Measurements from ENCODE around the gene SEMA3C. TPM values are rescaled to one million over a fixed set of nuclear protein-coding genes. Genes with fewer than 3 reads are reported as not detected.
"Not testable (repeated sequence)": the region's sequence is repeated elsewhere in the genome, so short reads cannot be mapped to it uniquely, and the experiment has no call there.

SEMA3C gene
- polyA plus RNA-seq, 3 donors, result 29.2 to 34.7 (median 31.8) TPM

DNA sequence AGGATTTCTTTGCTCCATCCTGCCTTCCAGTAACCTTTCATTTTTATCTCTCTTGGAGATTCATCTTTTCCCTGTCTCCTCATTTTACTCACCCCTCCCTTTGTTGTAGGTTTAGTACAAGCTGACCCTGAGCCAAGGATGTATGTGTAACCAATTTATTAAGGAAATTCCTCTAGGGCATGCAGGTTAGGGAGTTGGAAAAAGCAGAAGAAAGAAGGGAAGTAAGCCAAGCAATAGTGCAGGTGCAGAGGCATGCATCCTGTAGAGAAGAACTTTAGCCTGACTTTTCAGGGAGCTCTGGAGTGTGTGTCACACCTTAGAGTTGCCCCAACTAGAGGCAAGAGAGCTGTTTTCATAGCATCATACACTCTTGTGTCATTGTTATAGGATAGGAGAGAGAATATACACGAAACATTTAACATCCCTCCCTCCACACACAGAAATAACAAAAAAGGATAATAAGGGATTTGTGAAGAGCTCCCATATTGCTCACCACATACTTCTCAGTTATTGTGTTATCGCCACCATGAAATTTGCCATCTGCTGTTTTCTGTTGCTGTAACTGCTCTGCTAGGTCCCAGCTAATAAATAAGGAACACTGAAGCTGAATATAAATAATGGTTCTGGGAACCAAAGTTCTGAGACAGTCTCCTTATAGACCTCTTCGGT is 21.8 kb upstream of the SEMA3C start:
- no peak for DNase-seq (ENCODE audit: extremely low read depth in 1 of 11, low read depth in 9 of 11, low spot score in 4 of 11)

DNA sequence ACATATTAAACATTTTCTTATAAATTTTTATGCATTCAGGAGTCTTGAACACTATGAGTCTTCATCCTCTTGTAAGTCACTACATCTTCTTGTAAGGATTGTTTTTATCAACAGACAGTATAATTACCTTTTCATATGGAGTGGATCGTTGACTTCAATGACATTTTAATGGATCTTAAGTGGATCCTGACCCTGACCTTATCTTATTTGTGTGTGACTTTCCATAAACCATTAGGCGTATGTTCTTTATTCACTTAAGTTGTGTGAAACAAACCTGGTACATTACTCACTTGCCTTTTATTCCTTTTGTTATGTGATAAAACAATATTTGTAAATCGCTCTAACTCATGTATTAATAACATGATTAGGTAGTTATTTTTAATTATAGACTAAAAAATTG is 18.5 kb upstream of the SEMA3C start:
- no peak for DNase-seq (ENCODE audit: extremely low read depth in 1 of 11, low read depth in 9 of 11, low spot score in 4 of 11)

DNA sequence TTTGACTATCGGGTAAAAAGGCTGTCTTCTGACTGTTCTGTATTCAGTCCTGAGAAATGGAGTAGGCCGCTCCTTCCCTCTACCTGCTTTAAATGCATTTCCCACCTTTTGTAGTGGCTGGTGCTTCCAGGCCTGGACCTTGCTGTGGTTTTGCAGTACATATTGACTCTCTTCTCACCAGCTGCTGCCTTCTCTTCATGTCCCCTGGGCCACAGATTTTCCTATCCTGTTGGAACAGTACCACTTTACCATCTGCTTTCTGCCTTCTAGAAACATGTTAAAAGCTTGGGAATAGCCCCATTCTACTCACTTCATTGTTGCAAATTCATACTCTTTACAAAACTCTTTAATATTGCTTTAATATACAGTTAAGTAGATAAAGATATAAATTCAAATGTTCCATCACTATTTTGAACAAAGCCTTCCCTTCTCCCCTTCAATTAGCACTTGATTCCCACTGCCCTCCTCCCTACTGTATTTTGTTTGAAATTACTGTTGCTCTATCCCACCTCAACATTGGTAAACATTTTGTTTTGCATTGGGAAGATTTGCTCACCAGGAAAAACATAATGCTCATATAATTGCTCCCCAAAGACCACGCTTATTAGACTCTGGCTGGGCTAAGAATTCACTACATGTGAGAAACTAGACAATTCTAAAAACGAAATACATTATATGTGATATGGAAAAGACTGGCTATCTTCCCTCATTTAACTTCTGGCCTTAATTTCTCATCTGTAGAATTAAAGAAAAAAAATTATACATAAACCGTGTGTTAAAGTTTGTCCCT is 17.3 kb upstream of the SEMA3C start:
- no peak for DNase-seq (ENCODE audit: extremely low read depth in 1 of 11, low read depth in 9 of 11, low spot score in 4 of 11)

DNA sequence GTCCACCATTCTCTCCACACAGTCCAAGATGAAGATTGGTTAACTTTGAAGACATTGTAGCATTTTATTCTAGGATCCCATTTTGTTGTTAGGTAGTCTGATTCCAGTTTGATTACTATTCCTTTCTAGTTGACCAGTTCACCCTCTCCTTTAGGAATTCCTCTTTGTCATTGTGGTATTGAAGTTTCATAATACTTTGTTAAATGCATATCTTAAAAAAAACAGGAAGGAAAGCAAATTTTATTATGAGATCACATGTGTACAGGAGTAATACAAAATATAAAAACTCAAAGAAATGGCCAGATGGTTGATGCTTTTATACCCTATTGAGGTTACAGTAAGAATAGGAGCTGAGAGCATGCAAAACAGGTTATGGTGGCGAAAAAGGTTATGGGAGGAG is 15.5 kb upstream of the SEMA3C start:
- no peak for DNase-seq (ENCODE audit: extremely low read depth in 1 of 11, low read depth in 9 of 11, low spot score in 4 of 11)

DNA sequence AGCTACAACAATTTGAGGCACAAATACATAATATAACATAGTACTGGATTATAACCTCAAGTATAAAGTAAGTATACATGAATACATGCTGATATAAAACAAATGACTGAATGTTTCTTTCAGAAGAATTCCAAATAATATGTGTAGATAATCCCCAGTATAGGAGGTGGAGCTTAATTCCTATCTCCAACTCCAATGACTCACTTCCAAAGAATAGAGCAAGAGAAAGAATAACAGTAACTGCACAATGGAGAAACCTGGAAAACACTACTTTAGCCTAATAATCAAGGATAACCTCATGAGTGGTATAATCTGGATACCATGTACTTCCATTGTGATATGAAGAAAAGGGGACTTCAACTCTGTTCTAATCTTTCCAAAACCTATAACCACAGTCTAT is 13.7 kb upstream of the SEMA3C start:
- no peak for DNase-seq (ENCODE audit: extremely low read depth in 1 of 11, low read depth in 9 of 11, low spot score in 4 of 11)

DNA sequence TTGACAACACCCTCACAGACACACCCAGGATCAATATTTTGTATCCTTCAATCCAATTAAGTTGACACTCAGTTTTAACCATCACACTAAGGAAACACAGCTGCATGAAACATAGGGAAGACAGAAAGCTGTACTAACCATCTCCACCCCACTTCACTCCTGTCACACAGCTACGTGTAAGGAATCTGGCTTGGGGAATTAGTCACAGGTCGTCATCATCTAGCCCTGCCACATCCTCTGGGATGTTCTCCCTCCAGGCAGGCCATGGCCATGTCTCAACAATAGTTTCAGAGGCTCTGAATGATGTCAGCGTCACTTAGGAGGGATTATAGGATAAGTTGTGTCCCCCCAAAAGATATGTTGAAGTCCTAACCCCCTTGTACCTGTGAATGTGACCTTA is 10.8 kb upstream of the SEMA3C start:
- no peak for DNase-seq (ENCODE audit: extremely low read depth in 1 of 11, low read depth in 9 of 11, low spot score in 4 of 11)

DNA sequence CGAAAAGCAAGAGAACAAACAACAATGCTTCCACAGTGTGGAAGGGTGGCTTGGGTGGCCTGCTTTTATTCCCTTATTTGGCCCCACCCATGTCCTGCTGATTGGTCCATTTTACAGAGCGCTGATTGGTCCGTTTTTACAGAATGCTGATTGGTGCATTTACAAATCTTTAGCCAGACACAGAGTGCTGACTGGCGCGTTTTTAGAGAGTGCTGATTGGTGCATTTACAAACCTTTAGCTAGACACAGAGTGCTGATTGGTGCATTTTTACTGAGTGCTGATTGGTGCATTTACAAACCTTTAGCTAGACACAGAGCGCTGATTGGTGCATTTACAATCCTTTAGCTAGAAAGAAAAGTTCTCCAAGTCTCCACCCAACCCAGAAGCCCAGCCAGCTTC is 8.1 kb upstream of the SEMA3C start:
- not testable (repeated sequence) for DNase-seq (ENCODE audit: extremely low read depth in 1 of 11, low read depth in 9 of 11, low spot score in 4 of 11)

DNA sequence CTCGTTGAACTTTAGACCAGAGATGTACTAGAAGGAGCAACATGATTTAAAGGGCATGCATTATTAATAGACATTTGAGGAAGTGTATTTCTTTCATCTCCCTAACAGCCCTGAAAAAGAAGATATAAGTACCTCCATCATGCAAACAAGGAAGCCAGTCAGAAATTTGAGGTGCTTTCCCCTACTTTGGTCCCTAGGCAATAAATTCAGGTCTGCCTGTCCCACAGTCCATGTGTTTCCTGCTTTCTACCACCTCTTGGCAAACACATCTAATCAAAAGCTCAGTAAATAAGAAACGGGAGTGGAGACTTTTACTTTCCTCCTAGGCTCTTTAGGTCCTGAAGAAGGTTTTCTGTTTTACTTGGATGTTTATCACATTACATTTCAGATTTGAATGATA is 5.2 kb upstream of the SEMA3C start:
- no peak for DNase-seq (ENCODE audit: extremely low read depth in 1 of 11, low read depth in 9 of 11, low spot score in 4 of 11)

DNA sequence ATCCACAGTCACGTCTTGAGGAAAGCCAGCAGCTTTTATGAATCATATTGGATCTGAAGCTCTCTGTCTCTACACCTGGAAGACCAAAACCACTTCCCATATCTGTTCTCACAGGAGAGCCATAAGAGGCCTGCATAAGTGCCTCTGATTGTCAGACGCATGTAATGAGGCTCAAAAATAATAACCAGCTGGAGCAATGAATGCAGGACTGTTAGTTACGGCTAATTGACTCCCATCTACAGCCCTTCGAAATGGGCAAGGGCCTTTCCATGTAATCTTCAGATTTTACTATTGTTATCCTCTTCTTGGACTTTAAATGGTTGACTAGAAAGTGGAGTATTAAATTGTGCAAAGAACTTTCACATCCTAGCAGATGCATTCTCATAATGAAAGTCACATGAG is 4.4 kb upstream of the SEMA3C start:
- no peak for DNase-seq (ENCODE audit: extremely low read depth in 1 of 11, low read depth in 9 of 11, low spot score in 4 of 11)

DNA sequence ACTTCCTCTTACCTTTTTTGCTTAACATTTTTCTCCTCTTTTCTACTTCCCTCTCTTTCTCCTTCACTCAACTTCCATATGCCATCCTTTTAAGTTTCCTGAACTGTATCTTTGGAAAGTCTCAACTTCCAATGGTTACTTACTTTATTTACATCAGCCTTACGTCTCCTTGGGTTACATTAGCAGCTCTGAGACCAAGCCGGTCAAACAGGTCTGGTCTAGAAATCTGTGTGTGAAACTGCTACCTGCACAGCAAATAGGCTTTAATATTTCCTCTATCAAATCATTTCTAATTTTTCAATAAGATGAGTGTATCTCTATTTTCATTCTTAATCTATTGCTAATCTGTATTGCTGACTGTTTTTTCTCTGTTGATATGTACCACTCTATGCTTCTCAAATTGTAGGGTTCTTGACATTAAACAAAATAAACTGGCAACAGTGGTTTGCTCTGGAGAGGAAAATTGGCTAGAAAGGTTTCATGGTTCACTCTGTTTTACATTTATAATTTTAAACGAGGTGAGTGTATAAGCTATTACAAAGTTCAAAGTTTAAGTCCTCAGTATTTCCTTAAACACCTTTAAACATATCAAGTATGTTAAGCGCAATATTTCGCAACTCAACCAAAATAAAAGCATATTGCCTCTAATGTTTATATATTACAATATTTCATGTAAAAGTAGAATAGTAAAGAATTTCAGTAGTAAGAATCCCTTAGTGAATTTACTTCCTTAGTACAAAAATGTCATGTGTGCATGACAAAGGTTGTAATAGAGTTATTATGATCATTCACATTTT is 3.6 kb upstream of the SEMA3C start:
- peak in 3 of 11 donors; percentile 39 to 59 (median 52) for DNase-seq (ENCODE audit: extremely low read depth in 1 of 11, low read depth in 9 of 11, low spot score in 4 of 11)

DNA sequence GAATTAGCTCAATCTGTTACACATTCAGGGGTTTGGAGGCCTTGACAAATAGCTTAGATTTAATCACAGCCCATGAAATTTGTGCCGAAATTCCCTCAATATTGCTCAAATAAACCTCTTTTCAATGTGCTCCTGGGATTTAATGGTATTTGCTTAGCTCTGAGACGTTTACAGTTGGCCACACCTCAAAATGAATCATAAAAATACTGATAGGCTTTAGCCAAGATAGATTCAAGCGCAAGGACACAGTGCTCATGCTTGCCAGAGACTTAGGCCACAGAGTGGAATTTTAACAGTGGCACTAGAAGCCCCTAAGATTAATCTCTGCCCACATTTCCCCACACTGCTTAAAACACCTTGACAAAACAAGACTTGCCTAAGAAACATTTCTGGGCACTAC is 2.3 kb upstream of the SEMA3C start:
- DNase-seq (ENCODE audit: extremely low read depth in 1 of 11, low read depth in 9 of 11, low spot score in 4 of 11), result no peak

DNA sequence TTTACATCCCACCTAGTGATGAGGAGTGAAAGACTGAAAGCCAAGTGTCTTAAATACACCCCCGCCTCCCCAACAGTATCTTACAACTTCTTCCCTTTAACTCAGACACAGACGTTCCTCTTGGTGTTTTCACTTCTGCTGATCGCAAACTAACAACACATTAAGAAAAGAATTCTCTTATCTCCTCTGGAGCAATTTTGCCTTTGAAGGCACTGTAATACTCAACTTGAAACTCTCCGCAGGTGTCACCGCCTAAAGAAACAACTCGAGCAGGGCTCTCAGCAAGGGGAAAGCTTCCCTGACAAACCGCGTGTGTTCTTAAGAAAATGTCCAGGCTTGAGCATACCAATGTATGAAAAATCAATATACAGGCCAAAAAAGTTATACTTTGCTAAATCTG is 452 bp downstream of the SEMA3C start:
- DNase-seq (ENCODE audit: extremely low read depth in 1 of 11, low read depth in 9 of 11, low spot score in 4 of 11), result no peak

DNA sequence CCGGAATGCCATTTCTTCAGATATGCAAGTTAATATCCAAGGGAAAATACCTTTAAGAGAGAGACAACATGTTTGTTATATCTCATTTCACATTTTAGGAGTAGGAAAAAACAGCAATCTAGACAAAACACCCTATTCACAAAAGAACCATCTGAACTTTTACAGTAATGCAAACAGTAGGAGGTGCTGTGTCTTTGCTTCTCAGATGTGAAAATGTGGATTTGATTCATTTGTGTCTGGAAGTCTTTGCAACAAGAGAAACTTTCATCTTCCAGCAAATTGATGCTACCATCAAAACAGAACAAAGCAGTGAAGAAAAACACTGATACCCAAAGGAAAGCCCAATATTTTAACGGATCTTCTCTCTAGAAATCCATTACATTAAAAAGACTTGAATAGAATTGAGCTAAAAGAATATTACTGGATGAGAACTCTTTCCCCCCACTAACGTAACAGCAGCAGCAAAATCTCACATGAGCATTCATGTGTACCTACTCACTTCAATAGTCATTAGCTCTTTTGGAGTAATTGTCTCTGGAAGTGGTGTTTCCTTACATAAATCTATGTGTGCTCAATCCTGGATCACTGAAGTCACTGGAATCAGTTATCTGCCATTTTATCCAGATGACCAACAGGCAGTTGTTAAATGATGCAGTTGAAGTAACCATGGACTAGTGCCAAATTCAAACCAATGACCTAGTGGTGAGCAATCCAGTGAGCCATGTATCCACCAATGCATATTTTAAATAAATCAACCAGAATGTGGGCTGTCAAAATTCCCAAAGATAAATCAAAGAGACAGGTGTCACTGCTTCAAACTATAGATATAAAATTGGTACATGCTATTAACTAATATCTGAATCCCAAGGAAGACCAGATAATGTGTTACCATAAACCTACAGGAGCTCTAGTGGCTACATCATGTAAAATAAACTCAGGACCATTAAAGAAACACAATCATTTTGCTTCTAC is 1.8 kb downstream of the SEMA3C start:
- no peak for DNase-seq (ENCODE audit: extremely low read depth in 1 of 11, low read depth in 9 of 11, low spot score in 4 of 11)

DNA sequence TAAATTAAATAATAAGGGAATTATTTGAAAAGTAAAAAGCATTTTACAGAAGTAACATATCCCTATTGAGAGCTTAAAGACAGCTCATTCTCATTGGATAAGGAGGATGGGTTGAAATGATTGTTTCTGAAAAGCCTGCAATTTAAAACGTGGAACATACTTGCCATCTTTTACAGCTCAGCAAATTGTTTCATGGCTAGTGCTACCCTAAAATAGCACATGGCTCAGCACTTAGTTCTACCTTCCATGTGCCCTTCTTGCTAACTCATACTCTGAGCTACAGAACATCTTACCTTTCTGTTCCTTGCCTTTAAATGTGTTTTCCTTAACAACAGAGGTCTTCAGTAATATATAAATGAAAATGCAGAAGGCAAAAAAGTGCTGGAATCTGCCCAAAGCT is 8.6 kb downstream of the SEMA3C start:
- no peak for DNase-seq (ENCODE audit: extremely low read depth in 1 of 11, low read depth in 9 of 11, low spot score in 4 of 11)

DNA sequence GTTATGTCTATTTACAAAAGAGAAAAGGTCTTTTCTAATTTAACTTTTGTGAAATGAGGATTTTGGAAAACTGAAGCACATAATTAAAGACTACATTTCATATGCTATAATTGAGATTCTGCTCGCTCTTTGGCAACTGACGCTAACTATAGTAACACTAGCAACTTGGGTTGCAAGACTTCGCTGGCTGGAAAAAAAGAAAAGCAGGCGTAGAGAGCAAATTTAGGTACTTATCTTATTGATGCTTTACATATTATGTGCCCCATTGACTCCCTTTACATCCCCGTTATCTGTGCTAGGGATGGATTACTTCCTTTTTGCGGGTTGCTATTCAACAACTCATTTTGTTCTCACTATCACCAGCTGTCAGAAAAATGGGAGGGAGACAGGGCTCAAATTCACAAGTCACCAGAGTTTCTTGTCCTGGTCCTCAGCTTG is 10.5 kb downstream of the SEMA3C start:
- DNase-seq (ENCODE audit: extremely low read depth in 1 of 11, low read depth in 9 of 11, low spot score in 4 of 11), result no peak

DNA sequence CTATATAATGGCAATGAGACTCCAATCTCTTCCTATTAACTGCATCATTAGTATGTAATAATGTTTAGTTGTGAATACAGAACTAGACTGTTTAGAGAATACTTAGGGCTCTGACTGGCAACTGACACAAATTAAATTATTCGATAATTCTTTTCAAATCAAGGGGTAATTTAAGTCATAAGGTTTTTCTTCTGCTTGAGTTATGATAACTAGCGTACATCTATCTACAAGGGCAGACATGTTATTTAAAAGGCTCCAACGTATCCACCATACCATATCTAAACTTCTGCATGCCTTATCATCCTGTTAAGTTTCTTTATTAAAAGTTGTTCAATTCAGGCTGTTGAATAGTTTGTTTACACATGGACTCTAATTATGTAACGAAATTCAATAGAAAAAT is 11.2 kb downstream of the SEMA3C start:
- no peak for DNase-seq (ENCODE audit: extremely low read depth in 1 of 11, low read depth in 9 of 11, low spot score in 4 of 11)

DNA sequence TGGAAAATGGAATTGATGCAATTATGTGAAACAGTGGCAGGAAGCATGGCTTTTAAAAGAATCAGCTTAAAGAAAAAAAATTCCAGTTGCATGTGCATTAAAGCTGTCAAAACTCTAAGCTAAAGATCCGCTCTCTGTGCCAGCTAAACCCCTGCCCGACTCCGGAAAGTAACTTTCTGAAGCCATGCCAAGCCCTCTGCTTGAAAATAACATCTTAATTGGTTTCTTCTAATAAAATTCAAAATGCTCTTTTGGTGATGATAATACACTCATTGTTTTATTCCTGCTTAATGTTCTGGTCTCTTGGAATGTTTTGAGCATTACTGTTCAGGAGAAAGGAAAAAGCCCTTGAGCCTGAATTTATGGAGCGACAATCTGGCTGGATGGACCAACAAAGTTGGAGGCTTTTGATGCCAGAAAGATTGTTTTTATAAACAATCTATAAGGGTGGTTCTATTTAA is 11.7 kb downstream of the SEMA3C start:
- DNase-seq (ENCODE audit: extremely low read depth in 1 of 11, low read depth in 9 of 11, low spot score in 4 of 11), result no peak

DNA sequence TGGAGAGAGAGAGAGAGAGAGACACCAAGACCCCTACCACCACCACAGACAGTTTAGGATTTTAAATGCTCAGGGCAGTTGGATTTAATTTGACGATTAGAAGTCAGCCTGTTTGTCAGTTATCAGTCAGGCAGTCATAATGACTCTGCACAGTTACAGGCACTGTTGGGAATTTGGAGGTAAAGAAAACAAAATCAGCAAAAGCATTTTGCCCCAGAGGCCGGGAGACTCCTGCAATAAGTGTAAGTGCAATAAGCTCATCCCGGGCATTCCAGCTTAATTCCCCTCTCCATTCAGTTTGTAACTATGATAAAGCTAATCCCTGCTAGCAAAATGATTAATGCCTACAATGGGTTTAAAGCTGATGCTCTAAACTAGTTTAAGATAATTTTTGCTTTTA is 13.5 kb downstream of the SEMA3C start:
- no peak for DNase-seq (ENCODE audit: extremely low read depth in 1 of 11, low read depth in 9 of 11, low spot score in 4 of 11)

All from renal cortex interstitium (tissue), 11 donors.